OCI-LY3 (cell line): Measurements from ENCODE around the gene HINT3.

ENCODE experiments used
- H2AFZ ChIP-seq: fragments of 200-600, 300-600 bp; shearing (Covaris generic); 2 replicates; pipeline ENCODE4 v1.6.0; 2014; ENCODE audit warnings: antibody characterized with exemption, low read depth, low read length
- H3K27ac ChIP-seq: fragments of 200-600, 300-600 bp; sonication (generic); 2 replicates; pipeline ENCODE4 v1.5.1; 2014; ENCODE audit warnings: mild to moderate bottlenecking, low read length, moderate library complexity, mixed read lengths
- H3K27me3 ChIP-seq: fragments of 200-600, 300-600 bp; sonication (generic); 2 replicates; pipeline ENCODE4 v1.6.1; 2014; ENCODE audit warnings: low read depth, low read length, mixed read lengths
- H3K36me3 ChIP-seq: fragments of 200-600, 300-600 bp; sonication (generic); replicated peaks from 2 replicates; pipeline ENCODE3; 2014; ENCODE audit warnings: low read depth, low read length, mixed read lengths
- H3K4me1 ChIP-seq: fragments of 300-600, 200-600 bp; sonication (generic); 2 replicates; pipeline ENCODE4 v1.6.1; 2014; ENCODE audit warnings: low read length, mixed read lengths
- H3K4me2 ChIP-seq: fragments of 200-600, 300-600 bp; sonication (generic); 2 replicates; pipeline ENCODE4 v1.6.1; 2014; ENCODE audit warnings: low read length, mixed read lengths
- H3K4me3 ChIP-seq: fragments of 300-600, 200-600 bp; sonication (generic); 2 replicates; pipeline ENCODE4 v1.5.1; 2014; ENCODE audit warnings: antibody characterized with exemption, mild to moderate bottlenecking, low read length, moderate library complexity
- H3K79me2 ChIP-seq: fragments of 300-600, 200-600 bp; shearing (Covaris generic); 2 replicates; pipeline ENCODE4 v1.6.1; 2014; ENCODE audit warnings: mild to moderate bottlenecking, low read length, mixed read lengths
- H3K9ac ChIP-seq: fragments of 300-600, 200-600 bp; shearing (Covaris generic); 2 replicates; pipeline ENCODE4 v1.6.0; 2014; ENCODE audit warnings: mild to moderate bottlenecking, low read length, moderate library complexity
- H3K9me3 ChIP-seq: fragments of 200-600, 300-600 bp; shearing (Covaris generic); 2 replicates; pipeline ENCODE4 v1.6.1; 2014; ENCODE audit warnings: low read length, mixed read lengths; ENCODE audit not compliant: insufficient read depth
- H4K20me1 ChIP-seq: fragments of 200-600, 300-600 bp; sonication (generic); 2 replicates; pipeline ENCODE4 v1.6.1; 2016; ENCODE audit warnings: low read length, mixed read lengths; ENCODE audit not compliant: insufficient read depth
- EZH2phosphoT487 ChIP-seq: fragments of 200-600 bp; shearing (Covaris generic); IDR thresholded peaks from 2 replicates; pipeline ENCODE4 v1.6.1; 2018; ENCODE audit warnings: antibody characterized with exemption, mixed run types, low read depth
- TF ChIP-seq, protein P1 (sequence below): fragments of 200-600, 300-600 bp; sonication (generic); IDR thresholded peaks from 2 replicates; pipeline ENCODE4 v1.5.1; 2014; ENCODE audit warnings: antibody characterized with exemption, low read length, low read depth

Gene HINT3

GRCh38 chr6:125989631-125990030, 33.1 kb downstream of the HINT3 start:
- TF ChIP-seq, protein P1, sequence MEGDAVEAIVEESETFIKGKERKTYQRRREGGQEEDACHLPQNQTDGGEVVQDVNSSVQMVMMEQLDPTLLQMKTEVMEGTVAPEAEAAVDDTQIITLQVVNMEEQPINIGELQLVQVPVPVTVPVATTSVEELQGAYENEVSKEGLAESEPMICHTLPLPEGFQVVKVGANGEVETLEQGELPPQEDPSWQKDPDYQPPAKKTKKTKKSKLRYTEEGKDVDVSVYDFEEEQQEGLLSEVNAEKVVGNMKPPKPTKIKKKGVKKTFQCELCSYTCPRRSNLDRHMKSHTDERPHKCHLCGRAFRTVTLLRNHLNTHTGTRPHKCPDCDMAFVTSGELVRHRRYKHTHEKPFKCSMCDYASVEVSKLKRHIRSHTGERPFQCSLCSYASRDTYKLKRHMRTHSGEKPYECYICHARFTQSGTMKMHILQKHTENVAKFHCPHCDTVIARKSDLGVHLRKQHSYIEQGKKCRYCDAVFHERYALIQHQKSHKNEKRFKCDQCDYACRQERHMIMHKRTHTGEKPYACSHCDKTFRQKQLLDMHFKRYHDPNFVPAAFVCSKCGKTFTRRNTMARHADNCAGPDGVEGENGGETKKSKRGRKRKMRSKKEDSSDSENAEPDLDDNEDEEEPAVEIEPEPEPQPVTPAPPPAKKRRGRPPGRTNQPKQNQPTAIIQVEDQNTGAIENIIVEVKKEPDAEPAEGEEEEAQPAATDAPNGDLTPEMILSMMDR: no peak
- no peak for TF ChIP-seq EZH2phosphoT487
- Histone ChIP-seq H3K4me1 (peaks cover 22% of the 10 kb centered on the region), H3K4me2 (no peak overlapping the region), H3K27me3 (no peaks in the 10 kb centered on the region), H3K79me2 (peaks cover 78% of the 10 kb centered on the region), H3K27ac (no peak overlapping the region), H3K9me3 (no peaks in the 10 kb centered on the region), H3K36me3 (no peaks in the 10 kb centered on the region), H3K9ac (no peak overlapping the region), H3K4me3 (no peak overlapping the region), H4K20me1 (0 out of 2 replicates have a peak, but pooled peaks cover 4% of the 10 kb centered on the region), H2AFZ (no peak overlapping the region)

- H3K27ac ChIP-seq: no peak overlapping the region
- no peak overlapping the region for H3K9ac ChIP-seq
- TF ChIP-seq, protein P1: no peak
- TF ChIP-seq EZH2phosphoT487: no peak
- no peak overlapping the region for H2AFZ ChIP-seq
- no peaks in the 10 kb centered on the region for H3K27me3 ChIP-seq
- H3K9me3 ChIP-seq: no peaks in the 10 kb centered on the region
- no peaks in the 10 kb centered on the region for H3K36me3 ChIP-seq
- no peak overlapping the region for H3K4me3 ChIP-seq
- no peak overlapping the region for H3K4me2 ChIP-seq
- peaks cover 22% of the 10 kb centered on the region for H3K4me1 ChIP-seq
- peaks cover 68% of the 10 kb centered on the region for H3K79me2 ChIP-seq
- H4K20me1 ChIP-seq: 0 out of 2 replicates have a peak, but pooled peaks cover 4% of the 10 kb centered on the region
Observed at GRCh38 chr6:125991653-125992052, 35.1 kb downstream of the HINT3 start.

DNA sequence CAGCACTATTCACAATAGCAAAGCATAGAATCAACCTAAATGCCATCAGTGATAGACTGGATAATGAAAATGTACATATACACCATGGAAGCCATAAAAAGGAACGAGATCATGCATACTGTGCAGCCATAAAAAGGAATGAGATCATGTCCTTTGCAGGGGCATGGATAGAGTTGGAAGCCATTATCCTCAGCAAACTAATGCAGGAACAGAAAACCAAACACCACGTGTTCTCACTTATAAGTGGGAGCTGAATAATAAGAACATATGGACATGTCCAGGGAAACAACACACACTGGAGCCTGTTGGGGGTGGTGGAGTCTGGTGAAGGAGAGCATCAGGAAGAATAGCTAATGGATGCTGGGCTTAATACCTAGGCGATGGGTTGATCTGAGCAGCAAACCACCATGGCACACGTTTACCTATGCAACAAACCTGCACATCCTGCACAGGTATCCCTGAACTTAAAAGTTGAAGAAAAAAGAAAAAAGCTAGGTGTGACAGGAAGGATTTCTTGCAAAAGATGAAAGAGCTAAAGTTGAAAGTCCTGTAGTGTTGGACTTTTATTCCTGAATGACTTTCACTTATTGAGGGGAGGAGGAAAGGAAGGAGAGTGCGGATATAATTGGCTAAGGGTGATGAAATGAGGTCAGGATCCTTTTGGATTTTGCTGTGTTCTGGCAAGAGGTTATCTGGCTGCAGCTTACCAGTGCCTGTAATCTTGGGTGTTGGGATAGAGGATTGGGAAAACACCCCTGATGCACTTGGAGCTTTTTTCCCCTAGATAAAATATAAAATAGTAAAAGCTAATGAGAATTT, 38.3 kb downstream of the HINT3 start:
- Histone ChIP-seq H3K27ac (no peak overlapping the region), H3K79me2 (peaks cover 38% of the 10 kb centered on the region), H3K27me3 (no peaks in the 10 kb centered on the region), H3K4me2 (no peak overlapping the region), H3K4me3 (no peak overlapping the region), H2AFZ (no peak overlapping the region), H3K9me3 (no peaks in the 10 kb centered on the region), H4K20me1 (0 out of 2 replicates have a peak, but pooled peaks cover 4% of the 10 kb centered on the region), H3K9ac (no peak overlapping the region), H3K4me1 (peaks cover 5% of the 10 kb centered on the region; the same call in 1 of the 2 replicates), H3K36me3 (peaks cover 4% of the 10 kb centered on the region)
- TF ChIP-seq, protein P1: no peak
- TF ChIP-seq EZH2phosphoT487: no peak

DNA sequence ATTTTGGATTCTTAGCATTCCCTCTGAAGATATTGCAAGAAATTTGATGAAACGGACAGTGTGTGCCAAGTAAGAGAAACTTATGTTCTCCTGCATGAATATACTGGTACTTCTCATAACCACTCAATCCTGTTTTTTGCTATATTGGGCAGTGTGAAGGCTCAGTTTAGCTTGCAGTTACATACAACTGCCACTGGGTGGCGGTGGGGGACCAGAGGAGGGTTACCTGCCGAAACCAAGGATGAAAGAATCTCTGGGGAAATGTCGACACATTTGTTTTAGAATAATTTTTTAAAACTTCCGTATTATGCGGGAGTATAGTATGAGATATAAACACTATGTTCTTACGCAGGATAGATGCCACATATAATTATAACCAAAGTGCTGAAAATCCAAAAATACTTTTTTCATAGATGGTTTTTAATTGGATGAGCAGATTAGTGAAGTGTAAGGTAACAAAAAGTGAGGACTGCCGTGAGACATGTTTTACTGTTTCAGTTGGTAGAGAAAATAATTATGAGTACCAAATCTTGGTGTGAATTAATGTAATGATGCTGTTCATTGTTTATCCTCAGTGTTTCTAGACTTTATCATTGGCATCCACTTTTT, 39.5 kb downstream of the HINT3 start:
- H3K4me3 ChIP-seq: peak overlapping the region; percentile 58
- H3K4me2 ChIP-seq: peak overlapping the region; percentile 61
- H3K36me3 ChIP-seq: peaks cover 4% of the 10 kb centered on the region

More for the DNA sequence above, 39.5 kb downstream of the HINT3 start:
- no peaks in the 10 kb centered on the region for H4K20me1 ChIP-seq
- no peaks in the 10 kb centered on the region for H3K9me3 ChIP-seq
- TF ChIP-seq, protein P1: peak; percentile 80
- TF ChIP-seq EZH2phosphoT487: no peak
- no peak overlapping the region for H2AFZ ChIP-seq
- peaks cover 26% of the 10 kb centered on the region for H3K79me2 ChIP-seq
- H3K4me1 ChIP-seq: peaks cover 5% of the 10 kb centered on the region; the same call in 1 of the 2 replicates
- no peaks in the 10 kb centered on the region for H3K27me3 ChIP-seq
- H3K27ac ChIP-seq: no peak overlapping the region
- no peak overlapping the region for H3K9ac ChIP-seq
